Stimulated activated CD4-positive, alpha-beta T cell treated with anti-CD3 and anti-CD28 coated beads, Interleukin-4, amount 100 ng/mL, for 24 hours (primary cell): ENCODE results near the gene CFL1.
"Not testable (repeated sequence)": the region's sequence is repeated elsewhere in the genome, so short reads cannot be mapped to it uniquely, and the experiment has no call there.

ENCODE experiments used
- DNase-seq: peaks from one replicate; pipeline ENCODE4 v3.0.0-alpha.2; 2020

Gene CFL1

GRCh38 chr11:65856689-65857499 is 1.1 kb downstream of the CFL1 start:
- DNase-seq, result peak; percentile 84

- DNase-seq, result peak; percentile 3
These were observed 2.0 kb downstream of the CFL1 start for GRCh38 chr11:65855927-65856363.

- peak; percentile 3 for DNase-seq
These were observed 2.8 kb downstream of the CFL1 start for GRCh38 chr11:65854852-65855837.

- DNase-seq, result no peak
These were observed 3.8 kb downstream of the CFL1 start for GRCh38 chr11:65854161-65854592.

- peak; percentile 3 for DNase-seq
These were observed 4.6 kb downstream of the CFL1 start for GRCh38 chr11:65853246-65853979.

DNA sequence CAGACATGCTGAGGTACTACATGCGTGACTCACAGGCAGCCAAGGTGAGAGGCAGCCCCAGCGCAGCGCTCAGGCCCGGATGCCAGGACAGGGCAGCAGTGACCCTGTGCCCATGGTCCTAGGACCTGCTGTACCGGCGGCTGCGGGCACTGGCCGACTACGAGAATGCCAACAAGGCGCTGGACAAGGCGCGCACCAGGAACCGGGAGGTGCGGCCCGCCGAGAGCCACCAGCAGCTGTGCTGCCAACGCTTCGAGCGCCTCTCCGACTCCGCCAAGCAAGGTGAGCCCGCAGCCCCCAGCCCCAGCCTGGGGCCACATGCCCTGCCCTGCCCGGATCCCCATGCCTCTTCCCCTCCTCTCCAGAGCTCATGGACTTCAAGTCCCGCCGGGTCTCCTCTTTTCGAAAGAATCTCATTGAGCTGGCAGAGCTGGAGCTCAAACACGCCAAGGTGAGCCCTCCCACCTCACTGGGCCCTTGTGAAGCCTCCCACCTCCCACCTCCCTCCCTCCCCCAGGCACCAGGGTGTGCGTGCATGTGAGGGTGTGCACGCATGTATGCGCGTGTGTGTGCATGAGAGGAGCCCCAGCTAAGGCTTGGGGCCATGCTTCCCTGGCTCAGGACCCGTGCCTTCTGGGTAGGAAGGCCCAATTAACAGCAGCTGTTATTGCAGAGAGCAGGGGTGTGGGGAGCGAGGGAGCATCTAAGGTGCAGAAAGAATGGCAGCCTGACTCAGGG is 5.3 kb downstream of the CFL1 start:
- DNase-seq, result no peak

DNA sequence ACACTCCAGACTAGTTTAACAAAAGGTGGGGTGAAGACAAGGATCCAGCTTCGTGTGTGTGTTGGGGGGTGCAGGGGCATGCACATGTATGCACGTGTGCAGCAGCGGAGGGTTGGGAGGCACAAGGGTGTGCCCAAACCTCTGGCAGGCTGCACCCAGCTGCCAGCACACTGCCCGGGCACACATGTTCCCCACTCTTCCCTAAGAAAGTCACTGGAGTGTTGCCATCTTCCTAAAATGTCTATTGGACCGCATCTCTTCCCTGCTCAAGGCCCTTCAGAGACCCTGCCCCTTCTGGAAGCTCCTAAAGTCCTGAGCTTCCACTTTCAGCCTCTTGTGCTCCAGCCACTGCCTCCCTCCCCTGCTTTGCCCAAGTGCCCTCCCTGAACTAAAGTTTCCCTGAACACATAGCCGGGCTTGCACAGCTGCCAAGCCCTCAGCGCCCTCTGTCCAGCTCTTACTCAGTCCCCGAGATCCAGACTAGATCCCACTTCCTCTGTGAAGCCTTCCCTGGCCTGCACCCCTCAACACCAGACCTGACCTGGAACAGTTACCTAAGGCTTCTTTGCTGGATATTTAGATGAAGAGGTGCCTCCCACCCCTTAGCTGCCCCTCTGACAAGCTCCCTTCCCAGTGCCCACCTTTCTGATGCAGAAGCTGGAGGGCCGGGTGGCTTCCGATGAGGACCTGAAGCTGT is 6.0 kb downstream of the CFL1 start:
- no peak for DNase-seq

DNA sequence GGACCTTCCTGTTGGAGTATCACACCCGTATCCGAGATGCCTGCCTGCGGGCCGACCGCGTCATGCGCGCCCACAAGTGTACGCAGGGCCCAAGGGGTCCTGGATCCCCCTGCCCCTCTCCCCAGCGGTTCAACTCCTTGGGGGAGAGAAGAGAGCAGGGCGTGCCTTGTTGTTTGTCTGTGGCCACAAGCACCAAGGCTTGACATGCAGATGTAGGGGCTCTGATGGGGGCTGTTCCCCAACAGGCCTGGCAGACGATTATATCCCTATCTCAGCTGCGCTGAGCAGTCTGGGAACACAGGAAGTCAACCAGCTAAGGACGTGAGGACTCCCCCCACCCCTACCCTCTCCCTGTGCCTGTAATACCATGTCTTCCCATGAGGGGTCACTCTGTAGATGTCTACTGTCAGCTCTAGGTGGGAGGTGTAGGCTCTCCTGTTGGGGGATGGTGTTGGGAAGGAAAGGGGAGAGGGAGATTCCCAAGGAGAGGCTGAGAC is 6.8 kb downstream of the CFL1 start:
- DNase-seq, result no peak

GRCh38 chr11:65850217-65851082 is 7.5 kb downstream of the CFL1 start:
- no peak for DNase-seq

- DNase-seq, result no peak
These were observed 8.2 kb downstream of the CFL1 start for GRCh38 chr11:65849771-65850216.

DNA sequence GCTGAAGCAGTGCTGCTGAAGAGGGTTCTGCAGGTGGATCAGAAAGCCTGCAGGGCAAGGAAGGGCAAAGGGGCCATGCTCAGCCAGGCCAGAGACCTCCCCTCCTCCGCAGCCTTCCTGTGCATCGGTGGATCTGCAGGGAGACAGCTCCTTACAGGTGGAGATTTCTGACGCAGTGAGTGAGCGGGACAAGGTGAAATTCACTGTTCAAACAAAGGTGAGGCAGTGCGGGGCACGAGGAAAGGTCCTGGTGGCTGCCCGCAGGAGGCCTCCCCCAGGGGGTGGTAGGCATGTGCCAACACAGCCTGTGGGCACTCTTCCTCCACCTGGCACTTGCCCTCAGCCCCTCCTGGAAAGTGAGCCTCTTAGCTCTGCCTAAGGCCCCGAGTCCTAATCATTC is 8.6 kb downstream of the CFL1 start:
- no peak for DNase-seq

DNA sequence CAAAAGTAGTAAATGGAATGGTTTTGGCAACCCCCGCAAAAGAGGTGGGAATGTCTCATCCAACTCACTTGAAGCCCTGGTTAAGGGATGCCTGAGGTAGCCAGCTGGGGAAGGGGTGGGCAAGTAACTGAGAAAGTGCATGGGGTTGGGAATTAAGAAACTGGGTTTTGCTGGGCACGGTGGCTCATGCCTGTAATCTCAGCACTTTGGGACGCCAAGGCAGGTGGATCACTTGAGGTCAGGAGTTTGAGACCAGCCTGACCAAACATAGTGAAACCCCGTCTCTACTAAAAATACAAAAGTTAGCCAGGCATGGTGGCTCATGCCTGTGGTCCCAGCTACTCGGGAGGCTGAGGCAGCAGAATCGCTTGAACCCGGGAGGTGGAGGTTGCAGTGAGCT is 9.3 kb downstream of the CFL1 start:
- not testable (repeated sequence) for DNase-seq

GRCh38 chr11:65847746-65848145 is 10.2 kb downstream of the CFL1 start:
- no peak for DNase-seq

DNA sequence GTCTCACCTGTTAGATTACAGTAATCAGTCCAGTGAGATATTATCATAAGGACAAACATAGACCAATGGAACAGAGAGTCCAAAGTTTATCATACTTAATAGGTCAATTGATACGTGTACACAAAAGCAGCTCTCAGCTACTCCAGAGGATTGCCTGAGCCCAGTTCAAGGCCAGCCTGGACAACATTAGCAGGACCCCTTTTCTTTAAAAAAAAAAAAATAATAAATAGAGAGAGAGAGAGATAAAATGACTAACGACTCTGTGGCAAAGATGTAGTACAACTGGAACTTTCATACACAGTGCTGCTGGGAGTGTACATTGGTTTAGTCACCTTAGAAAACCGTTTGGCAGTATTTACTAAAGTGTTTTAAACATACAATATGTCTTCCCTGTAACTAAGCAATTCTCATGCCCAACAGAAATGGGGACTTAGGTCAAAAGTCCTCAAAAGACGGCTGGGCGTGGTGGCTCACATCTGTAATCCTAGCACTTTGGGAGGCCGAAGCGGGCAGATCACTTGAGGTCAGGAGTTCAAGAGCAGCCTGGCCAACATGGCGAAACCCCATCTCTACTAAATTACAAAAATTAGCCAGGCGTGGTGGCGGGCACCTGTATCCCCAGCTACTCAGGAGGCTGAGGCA is 13.6 kb downstream of the CFL1 start:
- DNase-seq, result no peak

- no peak for DNase-seq
These were observed 14.2 kb downstream of the CFL1 start for GRCh38 chr11:65843811-65844210.

DNA sequence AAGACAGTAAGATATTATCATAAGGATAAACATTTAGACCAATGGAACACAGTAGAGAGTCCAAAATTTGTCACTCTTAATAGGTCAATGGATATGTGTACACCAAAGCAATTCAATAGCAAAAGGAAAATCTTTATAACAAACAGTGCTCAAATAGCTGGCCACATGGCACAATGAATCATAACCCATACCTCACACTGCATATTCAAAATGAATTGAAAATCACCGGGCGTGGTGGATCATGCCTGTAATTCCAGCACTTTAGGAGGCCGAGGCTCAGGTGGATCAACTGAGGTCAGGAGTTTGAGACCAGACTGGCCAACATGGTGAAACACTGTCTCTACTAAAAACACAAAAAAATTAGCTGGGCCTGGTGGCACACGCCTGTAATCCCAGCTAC is 15.8 kb downstream of the CFL1 start:
- no peak for DNase-seq

- DNase-seq, result no peak
These were observed 23.8 kb downstream of the CFL1 start for GRCh38 chr11:65834202-65834601.

GRCh38 chr11:65833297-65834030 is 24.5 kb downstream of the CFL1 start, which contains the start of gene SNX32:
SNX32 (plus strand) TSS chr11:65833963; CDS start chr11:65834066, 103 bp downstream.
- peak; percentile 96 for DNase-seq

- not testable (repeated sequence) for DNase-seq
These were observed 25.7 kb downstream of the CFL1 start for GRCh38 chr11:65832231-65832630.
